Limb (tissue), 2 donors: ENCODE results near the gene SENP7.
"Not testable (repeated sequence)": the region's sequence is repeated elsewhere in the genome, so short reads cannot be mapped to it uniquely, and the experiment has no call there.

ENCODE experiments used
- DNase-seq, 2 donors: peaks; one replicate each; pipeline ENCODE4 v3.0.0-alpha.2; 2016; ENCODE audit errors: extremely low spot score in 2 of 2

SENP7 gene

GRCh38 chr3:101527906-101528305 is 14.9 kb upstream of the SENP7 start:
- DNase-seq, result no peak

GRCh38 chr3:101527441-101527840 is 14.4 kb upstream of the SENP7 start:
- no peak for DNase-seq

- no peak for DNase-seq
These were observed 8.2 kb upstream of the SENP7 start for GRCh38 chr3:101521211-101521701.

GRCh38 chr3:101519685-101520365 is 6.8 kb upstream of the SENP7 start:
- DNase-seq, result no peak

- no peak for DNase-seq
These were observed 5.4 kb upstream of the SENP7 start for GRCh38 chr3:101518421-101518871.

GRCh38 chr3:101513419-101513986 is 491 bp upstream of the SENP7 start:
- DNase-seq, result no peak

GRCh38 chr3:101512396-101512645 is 691 bp downstream of the SENP7 start:
- DNase-seq, result no peak

GRCh38 chr3:101509811-101510210 is 3.2 kb downstream of the SENP7 start:
- DNase-seq, result no peak

- DNase-seq, result no peak
These were observed 3.7 kb downstream of the SENP7 start for GRCh38 chr3:101509281-101509680.

- DNase-seq, result no peak
These were observed 11.2 kb downstream of the SENP7 start for GRCh38 chr3:101501783-101502182.

- no peak for DNase-seq
These were observed 12.8 kb downstream of the SENP7 start for GRCh38 chr3:101500208-101500607.

- DNase-seq, result no peak
These were observed 15.2 kb downstream of the SENP7 start for GRCh38 chr3:101497803-101498202.

- no peak for DNase-seq
These were observed 17.5 kb downstream of the SENP7 start for GRCh38 chr3:101495552-101495951.

- DNase-seq, result no peak
These were observed 28.0 kb downstream of the SENP7 start for GRCh38 chr3:101484805-101485620.

GRCh38 chr3:101478980-101479379 is 34.0 kb downstream of the SENP7 start:
- no peak for DNase-seq

- not testable (repeated sequence) for DNase-seq
These were observed 38.0 kb downstream of the SENP7 start for GRCh38 chr3:101474841-101475552.

- DNase-seq, result not testable (repeated sequence)
These were observed 44.3 kb downstream of the SENP7 start for GRCh38 chr3:101468676-101469075.

- DNase-seq, result not testable (repeated sequence)
These were observed 45.7 kb downstream of the SENP7 start for GRCh38 chr3:101467310-101467663.

- no peak for DNase-seq
These were observed 46.3 kb downstream of the SENP7 start for GRCh38 chr3:101466465-101467309.

- DNase-seq, result no peak
These were observed 48.8 kb downstream of the SENP7 start for GRCh38 chr3:101464235-101464634.

- DNase-seq, result no peak
These were observed 51.6 kb downstream of the SENP7 start for GRCh38 chr3:101461451-101461850.
